HEK293 (cell line): Measurements from ENCODE around the gene ADIG.

Source experiments
- CTCF ChIP-seq: fragments of 450-650 bp; formaldehyde crosslinking; IDR thresholded peaks from 2 replicates; pipeline ENCODE4 v1.5.1; 2016; ENCODE audit warnings: missing biosample characterization, missing genetic modification characterization
- EGR2 ChIP-seq: fragments of 450-650 bp; formaldehyde crosslinking; IDR thresholded peaks from 2 replicates; pipeline ENCODE4 v1.5.1; 2016; ENCODE audit warnings: low read depth, missing biosample characterization, missing genetic modification characterization
- GLI4 ChIP-seq: fragments of 450-650 bp; formaldehyde crosslinking; IDR thresholded peaks from 2 replicates; pipeline ENCODE4 v1.5.1; 2016; ENCODE audit warnings: missing biosample characterization, missing genetic modification characterization
- KLF10 ChIP-seq: fragments of 450-650 bp; IDR thresholded peaks from 2 replicates; pipeline ENCODE4 v1.5.1; 2018; ENCODE audit warnings: missing biosample characterization, mild to moderate bottlenecking, missing genetic modification characterization
- KLF7 ChIP-seq: fragments of 450-650 bp; formaldehyde crosslinking; IDR thresholded peaks from 2 replicates; pipeline ENCODE4 v1.5.1; 2016; ENCODE audit warnings: missing biosample characterization, missing genetic modification characterization, borderline replicate concordance
- PRDM10 ChIP-seq: fragments of 450-650 bp; formaldehyde crosslinking; IDR thresholded peaks from 2 replicates; pipeline ENCODE4 v1.5.1; 2016; ENCODE audit warnings: missing biosample characterization, missing genetic modification characterization
- ZFP41 ChIP-seq: fragments of 450-650 bp; formaldehyde crosslinking; IDR thresholded peaks from 2 replicates; pipeline ENCODE4 v1.5.1; 2016; ENCODE audit warnings: missing biosample characterization, missing genetic modification characterization, borderline replicate concordance
- ZNF768 ChIP-seq: fragments of 450-650 bp; formaldehyde crosslinking; IDR thresholded peaks from 2 replicates; pipeline ENCODE4 v1.5.1; 2018; ENCODE audit warnings: missing biosample characterization, mild to moderate bottlenecking, missing genetic modification characterization

GRCh38 chr20:38569747-38570525 is 11.1 kb upstream of the ADIG start:
- TF ChIP-seq ZFP41 (tag by site-specific recombination): no peak
- no peak for TF ChIP-seq CTCF (tag by site-specific recombination)
- TF ChIP-seq ZNF768 (tag by site-specific recombination): no peak
- TF ChIP-seq KLF7 (tag by site-specific recombination): no peak
- no peak for TF ChIP-seq GLI4
- TF ChIP-seq EGR2 (tag by site-specific recombination): no peak
- no peak for TF ChIP-seq PRDM10 (tag by site-specific recombination)
- no peak for TF ChIP-seq KLF10 (tag by site-specific recombination)
